Measurements from ENCODE around the gene ARHGEF5. TPM values are rescaled to one million over a fixed set of nuclear protein-coding genes. Genes with fewer than 3 reads are reported as not detected.
"Not testable (repeated sequence)": the region's sequence is repeated elsewhere in the genome, so short reads cannot be mapped to it uniquely, and the experiment has no call there.

Gene ARHGEF5
- total RNA-seq: 45.8 TPM

DNA sequence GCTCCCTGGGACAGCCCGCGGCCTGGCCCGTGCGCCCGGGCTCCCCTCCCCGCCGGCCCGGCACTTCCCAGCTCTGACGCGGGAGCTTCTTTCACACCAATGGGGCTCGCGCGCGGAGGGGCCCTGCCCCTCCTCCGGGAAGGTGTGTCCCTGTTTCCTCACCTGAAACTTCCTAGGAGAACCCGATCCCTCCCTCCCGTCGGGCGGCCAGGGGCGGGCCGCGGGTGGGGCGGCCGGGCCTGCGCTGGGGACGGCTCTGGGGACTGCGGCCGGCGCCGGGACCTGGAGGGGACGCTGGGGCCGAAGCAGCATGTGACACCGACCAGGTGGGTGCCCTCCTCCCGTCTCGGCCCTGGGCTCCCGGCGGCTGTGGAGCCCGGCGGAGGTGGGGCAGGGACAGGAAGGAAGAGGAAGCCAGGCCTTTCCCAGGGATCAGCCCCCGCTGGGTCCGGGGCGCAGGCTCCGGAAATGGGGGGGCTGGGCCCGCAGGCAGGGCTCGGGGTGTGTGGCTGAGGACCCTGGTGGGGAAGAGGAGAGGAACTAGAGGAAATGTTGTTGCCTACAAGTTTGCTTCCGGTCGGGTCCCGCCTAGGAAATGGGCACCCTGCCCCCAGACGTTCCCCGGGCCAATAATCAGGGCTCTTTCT lies at the start of gene ARHGEF5:
Gene ARHGEF5, plus strand, starts transcription at position 227 of the 647 bp plus-strand sequence. CDS start 7,268 bp downstream, outside the sequence.
- DNase-seq (ENCODE audit: low spot score): not testable (repeated sequence)

- DNase-seq (ENCODE audit: low spot score): not testable (repeated sequence)
Observed at GRCh38 chr7:144309702-144310101, 45.5 kb upstream of the ARHGEF5 start.

DNA sequence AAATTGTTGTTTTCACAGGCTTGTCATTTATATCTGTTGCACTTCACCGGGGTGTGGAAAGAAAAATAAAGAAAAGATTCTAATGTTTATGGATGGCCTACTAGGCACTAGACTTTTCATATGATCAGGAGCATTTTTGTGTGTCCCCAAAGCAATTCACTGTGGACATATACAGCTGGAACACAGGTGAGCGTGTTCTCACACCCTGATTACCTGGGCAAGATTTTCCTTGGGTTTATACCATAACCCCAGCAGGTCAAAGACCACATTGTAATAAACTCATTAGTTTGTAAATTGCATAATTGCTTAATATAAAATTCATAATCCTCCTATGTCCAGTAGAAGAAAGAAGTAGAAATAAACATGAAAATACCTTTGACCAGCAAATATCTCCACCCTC lies 44.0 kb upstream of the ARHGEF5 start:
- DNase-seq (ENCODE audit: low spot score): not testable (repeated sequence)

- DNase-seq (ENCODE audit: low spot score): not testable (repeated sequence)
Observed at GRCh38 chr7:144311872-144312469, 43.2 kb upstream of the ARHGEF5 start, which contains the start of gene OR2A1. Gene OR2A1 (plus strand): TSS chr7:144312419. CDS start chr7:144318125, 5,706 bp downstream.

GRCh38 chr7:144317537-144317936 lies 37.7 kb upstream of the ARHGEF5 start:
- DNase-seq (ENCODE audit: low spot score): not testable (repeated sequence)

DNA sequence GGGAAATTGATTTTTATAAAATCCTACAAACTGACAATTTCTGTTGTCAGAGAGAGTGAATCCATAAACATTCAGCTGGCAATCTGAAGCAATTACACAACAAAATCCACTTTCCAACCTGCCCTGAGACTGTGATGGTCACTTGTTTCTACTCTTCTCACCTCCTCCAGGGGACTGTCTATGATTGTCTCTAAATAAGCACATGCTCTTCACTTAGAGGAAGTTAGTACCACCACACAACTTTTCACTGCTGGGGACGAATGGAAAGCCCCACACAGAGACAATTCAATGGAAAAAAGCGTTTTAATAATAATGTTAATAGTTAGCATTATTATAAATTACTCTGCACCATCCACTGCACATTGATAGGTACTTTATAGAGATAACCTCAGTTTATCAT lies 35.7 kb upstream of the ARHGEF5 start:
- not testable (repeated sequence) for DNase-seq (ENCODE audit: low spot score)

DNA sequence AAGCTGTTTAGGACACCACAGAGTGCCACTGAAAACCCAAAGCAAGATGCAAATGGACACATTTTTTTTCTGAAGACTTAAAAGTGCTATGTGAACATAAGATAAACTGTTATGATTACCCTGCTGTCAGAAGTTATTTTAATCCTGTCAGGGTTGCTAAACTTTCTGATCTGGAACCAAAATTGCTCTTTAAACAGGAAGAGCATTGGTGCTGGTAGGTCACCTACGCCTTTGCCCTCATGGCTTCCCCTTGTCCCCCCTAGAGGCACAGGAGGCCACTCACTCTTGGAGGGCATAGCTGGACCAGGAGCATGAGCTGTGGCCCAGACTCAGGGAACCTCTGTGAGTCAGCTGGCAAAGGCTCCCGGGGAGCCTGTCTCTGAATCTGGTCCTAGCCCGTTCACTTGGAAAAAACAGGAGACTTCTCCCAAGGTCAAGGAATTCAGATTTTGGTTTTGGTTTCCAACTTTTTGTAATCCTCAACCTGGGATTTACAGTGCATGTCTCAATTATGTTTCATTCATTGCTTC lies 33.5 kb upstream of the ARHGEF5 start:
- not testable (repeated sequence) for DNase-seq (ENCODE audit: low spot score)

DNA sequence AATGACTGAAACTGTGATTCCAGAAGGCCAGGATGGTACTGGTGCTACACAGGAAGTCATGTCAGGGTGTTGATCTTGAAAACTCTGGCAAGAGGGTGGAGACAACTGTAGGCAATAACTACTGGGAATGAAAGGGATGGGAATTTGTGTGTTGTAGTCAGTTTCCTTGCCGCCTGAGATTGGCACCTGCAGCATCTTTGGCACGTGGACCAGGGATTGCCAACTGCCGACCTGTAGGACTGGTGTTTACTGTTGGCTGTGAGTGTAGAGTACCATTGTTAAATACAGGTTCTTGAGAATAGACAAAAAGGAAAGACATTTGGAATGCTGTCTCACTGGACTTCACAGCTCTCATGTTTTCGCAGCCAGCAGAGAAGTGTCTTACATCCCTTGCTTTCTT lies 31.8 kb upstream of the ARHGEF5 start:
- DNase-seq (ENCODE audit: low spot score): not testable (repeated sequence)

DNA sequence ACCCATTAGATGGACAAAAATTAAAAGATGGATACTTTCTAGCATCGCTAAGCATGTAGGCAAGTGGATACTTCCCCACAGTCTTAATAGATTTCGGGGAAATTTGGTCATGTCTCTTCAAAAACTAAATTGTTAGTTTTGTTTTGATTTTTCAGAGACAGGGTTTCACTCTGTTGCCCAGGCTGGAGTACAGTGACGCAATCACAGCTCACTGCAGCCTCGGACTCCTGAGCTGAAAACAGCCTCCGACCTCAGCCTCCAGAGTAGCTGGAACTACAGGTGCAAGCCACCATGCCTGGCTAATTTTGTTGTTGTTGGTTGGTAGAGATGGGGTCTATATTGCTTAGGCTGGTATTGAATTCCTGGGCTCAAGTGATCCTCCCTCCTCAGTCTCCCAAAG lies 29.3 kb upstream of the ARHGEF5 start:
- DNase-seq (ENCODE audit: low spot score): not testable (repeated sequence)

DNA sequence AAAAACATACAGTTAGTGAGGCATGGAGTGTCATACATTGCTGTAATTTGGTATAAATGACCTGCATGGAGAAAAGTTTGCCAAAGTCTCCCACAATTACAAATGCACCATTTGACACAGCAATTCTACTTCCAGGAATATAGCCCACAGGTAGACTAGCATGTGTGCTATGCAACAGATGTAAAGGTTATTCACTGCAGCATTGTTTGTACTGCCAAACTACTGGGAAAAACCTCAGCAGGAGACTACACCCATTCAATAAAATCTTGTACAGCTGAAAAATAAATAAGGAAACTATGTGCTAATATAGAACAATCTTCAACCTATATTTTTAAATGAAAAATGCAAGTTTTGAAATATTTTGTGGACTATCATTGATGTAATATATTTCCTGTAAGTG lies 25.2 kb upstream of the ARHGEF5 start:
- DNase-seq (ENCODE audit: low spot score): not testable (repeated sequence)

DNA sequence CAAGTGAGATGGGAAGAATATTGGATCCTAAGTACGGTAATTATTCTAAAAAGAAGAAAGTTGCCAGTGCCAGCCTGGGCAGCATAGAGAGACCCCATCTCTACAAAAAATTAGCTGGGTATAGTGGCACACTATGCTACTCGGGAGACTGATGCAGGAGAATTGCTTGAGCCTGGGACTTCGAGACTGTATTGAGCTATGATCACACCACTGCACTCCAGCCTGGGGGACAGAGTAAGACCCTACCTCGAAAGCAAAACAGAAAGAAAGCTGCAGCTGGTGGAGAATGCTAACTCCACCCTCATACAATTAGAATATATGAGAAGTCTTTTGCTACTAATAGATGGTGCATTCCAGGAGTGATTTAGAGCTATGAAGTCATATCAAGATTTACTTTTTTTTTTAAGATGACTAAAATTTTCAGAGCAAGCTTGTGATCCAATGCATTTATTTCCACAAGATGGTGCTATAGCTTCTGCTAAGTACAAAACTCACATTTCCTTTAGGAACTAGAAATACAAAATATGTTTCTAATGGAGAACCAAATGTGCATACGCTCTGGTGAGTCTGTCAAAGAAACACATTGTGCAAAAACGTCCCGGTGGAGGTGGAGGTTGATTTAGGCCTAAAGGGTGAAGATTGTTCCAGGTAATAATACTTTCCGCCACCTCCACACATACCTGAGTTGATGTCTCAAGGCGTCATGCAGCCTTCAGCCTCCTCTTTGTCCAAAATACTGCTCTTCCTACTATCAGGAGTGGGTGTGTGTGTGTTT lies 23.8 kb upstream of the ARHGEF5 start:
- DNase-seq (ENCODE audit: low spot score): not testable (repeated sequence)

- not testable (repeated sequence) for DNase-seq (ENCODE audit: low spot score)
Observed at GRCh38 chr7:144331996-144332288, 23.3 kb upstream of the ARHGEF5 start.

DNA sequence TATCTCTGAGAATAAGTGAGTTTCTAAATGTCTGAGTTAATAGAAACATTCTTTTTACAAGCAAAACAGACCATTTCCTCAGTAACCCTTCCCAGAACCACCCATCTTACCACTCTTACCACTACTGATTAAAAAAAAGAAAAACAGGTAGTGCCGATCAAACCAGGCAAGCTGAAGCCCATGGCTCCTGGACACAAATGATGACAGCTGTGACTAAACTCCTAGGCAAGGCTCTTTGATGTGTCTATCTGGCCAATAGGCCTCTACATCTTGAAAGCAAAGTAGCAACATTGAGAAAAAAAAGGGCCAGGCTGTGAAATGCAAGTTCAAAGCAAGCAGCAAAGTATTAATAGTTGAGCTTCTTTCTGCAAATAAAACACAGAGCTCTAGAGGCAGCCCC lies 6.6 kb upstream of the ARHGEF5 start:
- DNase-seq (ENCODE audit: low spot score): not testable (repeated sequence)

DNA sequence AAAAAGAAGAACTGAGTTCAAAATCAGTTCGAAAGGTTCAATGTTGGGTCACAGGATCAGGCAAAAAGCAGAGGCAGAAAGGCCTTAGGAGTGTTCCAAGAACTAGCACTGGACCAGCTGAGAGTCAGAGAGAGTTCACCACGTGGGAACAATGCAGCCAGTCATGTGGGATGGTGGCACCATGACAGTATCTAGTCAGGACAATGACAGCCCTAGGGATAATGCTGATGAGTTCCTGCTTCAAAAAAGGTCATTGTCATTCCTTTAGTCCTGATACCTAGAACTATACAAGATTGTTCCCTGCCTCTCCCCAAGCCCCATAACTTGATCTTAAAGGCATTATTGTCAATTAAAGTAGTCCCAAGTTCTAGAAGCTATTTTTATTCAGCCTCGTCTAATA lies 3.5 kb upstream of the ARHGEF5 start:
- not testable (repeated sequence) for DNase-seq (ENCODE audit: low spot score)

GRCh38 chr7:144356185-144356584 lies 983 bp downstream of the ARHGEF5 start:
- not testable (repeated sequence) for DNase-seq (ENCODE audit: low spot score)

- DNase-seq (ENCODE audit: low spot score): not testable (repeated sequence)
Observed at GRCh38 chr7:144356860-144357259, 1.7 kb downstream of the ARHGEF5 start.

GRCh38 chr7:144362061-144362460 lies 6.9 kb downstream of the ARHGEF5 start:
- DNase-seq (ENCODE audit: low spot score): not testable (repeated sequence)

DNA sequence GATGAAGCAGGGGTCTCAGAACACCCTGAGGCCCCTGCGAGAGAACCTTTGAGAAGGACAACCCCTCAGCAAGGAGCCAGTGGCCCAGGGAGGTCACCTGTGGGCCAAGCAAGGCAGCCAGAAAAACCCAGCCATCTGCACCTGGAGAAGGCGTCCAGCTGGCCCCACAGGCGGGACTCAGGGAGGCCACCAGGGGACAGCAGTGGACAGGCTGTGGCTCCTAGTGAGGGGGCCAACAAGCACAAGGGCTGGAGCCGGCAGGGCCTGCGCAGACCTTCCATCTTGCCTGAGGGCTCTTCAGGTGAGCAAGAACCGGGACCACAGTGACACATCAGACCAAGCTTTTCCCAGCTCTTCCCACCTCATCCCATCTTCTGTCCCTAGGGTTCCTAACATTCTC lies 10.3 kb downstream of the ARHGEF5 start:
- DNase-seq (ENCODE audit: low spot score): not testable (repeated sequence)

DNA sequence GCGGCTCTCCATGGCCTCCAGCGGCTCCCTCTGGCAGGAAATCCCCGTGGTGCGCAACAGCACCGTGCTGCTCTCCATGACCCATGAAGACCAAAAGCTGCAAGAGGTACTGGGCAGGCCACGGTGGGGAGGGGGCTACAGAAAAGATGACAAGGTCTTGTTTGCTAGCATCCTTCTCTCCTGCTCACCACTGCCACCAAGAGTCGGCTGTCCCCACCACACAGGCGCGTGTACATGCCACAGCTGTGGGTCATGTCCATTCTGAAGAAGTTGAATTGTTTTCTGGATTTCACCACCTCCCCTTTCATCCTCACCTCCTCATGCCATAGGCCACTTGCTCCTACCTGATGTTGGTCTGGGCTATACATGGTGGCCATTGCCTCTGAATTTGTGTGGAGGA lies 12.0 kb downstream of the ARHGEF5 start:
- DNase-seq (ENCODE audit: low spot score): not testable (repeated sequence)

DNA sequence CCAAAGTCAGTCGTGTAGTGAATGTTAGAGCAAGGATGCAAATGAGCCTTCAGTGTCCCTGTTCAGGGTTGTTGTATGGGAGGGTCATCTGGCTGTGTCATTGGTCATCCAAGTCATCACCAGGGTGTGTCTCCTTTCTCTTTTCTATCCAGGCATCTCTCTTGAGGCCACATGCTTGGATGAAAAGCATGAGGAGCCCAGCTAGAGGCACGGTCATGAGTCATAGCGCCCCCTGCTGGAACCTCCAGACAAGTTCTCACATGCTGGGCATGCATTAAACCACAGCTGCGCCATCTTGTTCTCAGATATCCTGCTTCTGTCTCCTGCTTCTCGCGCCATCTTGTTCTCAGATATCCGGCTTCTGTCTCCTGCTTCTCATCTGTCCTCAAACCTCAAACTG lies 14.0 kb downstream of the ARHGEF5 start:
- not testable (repeated sequence) for DNase-seq (ENCODE audit: low spot score)

DNA sequence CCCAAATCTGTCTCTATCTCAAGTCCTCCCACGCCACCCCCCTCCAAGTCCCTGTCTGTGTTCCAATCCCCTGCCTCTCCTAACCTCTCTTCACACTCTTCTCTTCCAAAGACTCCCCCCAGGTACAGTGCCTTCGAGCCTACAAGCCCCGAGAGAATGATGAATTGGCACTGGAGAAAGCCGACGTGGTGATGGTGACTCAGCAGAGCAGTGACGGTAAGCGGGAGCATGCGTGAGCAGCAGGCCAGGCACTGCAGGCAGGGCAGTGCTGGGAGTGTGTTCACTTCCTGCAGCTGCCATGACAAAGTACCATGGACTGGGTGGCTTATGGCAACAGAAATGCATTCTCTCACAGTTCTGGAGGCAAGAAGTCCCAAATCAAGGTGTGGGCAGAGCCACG lies 23.4 kb downstream of the ARHGEF5 start:
- no peak for DNase-seq (ENCODE audit: low spot score)

GRCh38 chr7:144379776-144380384 lies 24.7 kb downstream of the ARHGEF5 start:
- no peak for DNase-seq (ENCODE audit: low spot score)
